MM.1S (cell line): ENCODE measurements around the gene DIP2C.

Source experiments
- DNase-seq: peaks from one replicate; pipeline ENCODE4 v3.0.0-alpha.2; 2015
- H2AFZ ChIP-seq: fragments of 300-600 bp; sonication (generic); 2 replicates; pipeline ENCODE4 v1.6.0; 2016; ENCODE audit warnings: antibody characterized with exemption, low read length
- H3F3A ChIP-seq: fragments of 300-600 bp; sonication (generic); 2 replicates; pipeline ENCODE4 v1.6.1; 2016; ENCODE audit warnings: mild to moderate bottlenecking, antibody characterized with exemption, low read length, moderate library complexity, mixed read lengths; ENCODE audit not compliant: insufficient read depth
- H3K27ac ChIP-seq: fragments of 300-600 bp; sonication (generic); 2 replicates; pipeline ENCODE4 v1.5.1; 2016; ENCODE audit warnings: mild to moderate bottlenecking, low read length
- H3K27me3 ChIP-seq: fragments of 300-600 bp; sonication (generic); replicated peaks from 2 replicates; pipeline ENCODE4 v1.6.0; 2016; ENCODE audit warnings: low read length; ENCODE audit not compliant: insufficient read depth
- H3K36me3 ChIP-seq: fragments of 300-600 bp; sonication (generic); replicated peaks from 2 replicates; pipeline ENCODE4 v1.6.1; 2016; ENCODE audit warnings: mild to moderate bottlenecking, low read length, mixed read lengths; ENCODE audit not compliant: insufficient read depth
- H3K4me1 ChIP-seq: fragments of 300-600 bp; sonication (generic); 2 replicates; pipeline ENCODE4 v1.6.1; 2016; ENCODE audit warnings: low read length, mixed read lengths
- H3K4me2 ChIP-seq: fragments of 300-600 bp; sonication (generic); 2 replicates; pipeline ENCODE4 v1.6.0; 2016; ENCODE audit warnings: low read depth, low read length
- H3K4me3 ChIP-seq: fragments of 300-600 bp; sonication (generic); 2 replicates; pipeline ENCODE4 v1.5.1; 2016; ENCODE audit warnings: low read length, mixed read lengths
- H3K79me2 ChIP-seq: fragments of 300-600 bp; sonication (generic); 2 replicates; pipeline ENCODE4 v1.6.1; 2016; ENCODE audit warnings: mixed run types, low read length, mixed read lengths
- H3K9ac ChIP-seq: fragments of 300-600 bp; sonication (generic); 2 replicates; pipeline ENCODE4 v1.6.1; 2016; ENCODE audit warnings: low read length, mixed read lengths
- H3K9me2 ChIP-seq: fragments of 300-600 bp; sonication (generic); replicated peaks from 2 replicates; pipeline ENCODE4 v1.6.1; 2016; ENCODE audit warnings: mild to moderate bottlenecking, low read length, mixed read lengths; ENCODE audit not compliant: insufficient read depth
- H3K9me3 ChIP-seq: fragments of 300-600 bp; sonication (generic); replicated peaks from 2 replicates; pipeline ENCODE4 v1.6.1; 2016; ENCODE audit warnings: mild to moderate bottlenecking, low read length, mixed read lengths; ENCODE audit not compliant: insufficient read depth
- H4K20me1 ChIP-seq: fragments of 300-600 bp; sonication (generic); 2 replicates; pipeline ENCODE4 v1.6.1; 2016; ENCODE audit warnings: mild to moderate bottlenecking, low read length, moderate library complexity, mixed read lengths; ENCODE audit not compliant: insufficient read depth
- EZH2 ChIP-seq: fragments of 300-600 bp; sonication (generic); optimal IDR thresholded peaks from 2 replicates; pipeline ENCODE3; 2017; ENCODE audit warnings: low read depth, mild to moderate bottlenecking, antibody characterized with exemption, low read length, mixed read lengths
- EZH2phosphoT487 ChIP-seq: fragments of 300-600 bp; sonication (generic); IDR thresholded peaks from 2 replicates; pipeline ENCODE4 v1.6.1; 2018; ENCODE audit warnings: antibody characterized with exemption, low read length
- TF ChIP-seq, protein P1 (sequence below): fragments of 300-600 bp; sonication (generic); IDR thresholded peaks from 2 replicates; pipeline ENCODE4 v1.5.1; 2016; ENCODE audit warnings: antibody characterized with exemption, low read length, mixed read lengths

The DIP2C gene

GRCh38 chr10:604716-605631 lies 84.5 kb downstream of the DIP2C start:
- TF ChIP-seq, protein P1, sequence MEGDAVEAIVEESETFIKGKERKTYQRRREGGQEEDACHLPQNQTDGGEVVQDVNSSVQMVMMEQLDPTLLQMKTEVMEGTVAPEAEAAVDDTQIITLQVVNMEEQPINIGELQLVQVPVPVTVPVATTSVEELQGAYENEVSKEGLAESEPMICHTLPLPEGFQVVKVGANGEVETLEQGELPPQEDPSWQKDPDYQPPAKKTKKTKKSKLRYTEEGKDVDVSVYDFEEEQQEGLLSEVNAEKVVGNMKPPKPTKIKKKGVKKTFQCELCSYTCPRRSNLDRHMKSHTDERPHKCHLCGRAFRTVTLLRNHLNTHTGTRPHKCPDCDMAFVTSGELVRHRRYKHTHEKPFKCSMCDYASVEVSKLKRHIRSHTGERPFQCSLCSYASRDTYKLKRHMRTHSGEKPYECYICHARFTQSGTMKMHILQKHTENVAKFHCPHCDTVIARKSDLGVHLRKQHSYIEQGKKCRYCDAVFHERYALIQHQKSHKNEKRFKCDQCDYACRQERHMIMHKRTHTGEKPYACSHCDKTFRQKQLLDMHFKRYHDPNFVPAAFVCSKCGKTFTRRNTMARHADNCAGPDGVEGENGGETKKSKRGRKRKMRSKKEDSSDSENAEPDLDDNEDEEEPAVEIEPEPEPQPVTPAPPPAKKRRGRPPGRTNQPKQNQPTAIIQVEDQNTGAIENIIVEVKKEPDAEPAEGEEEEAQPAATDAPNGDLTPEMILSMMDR, result no peak
- no peak for TF ChIP-seq EZH2
- no peak for TF ChIP-seq EZH2phosphoT487
- H2AFZ ChIP-seq, result no peak overlapping the region
- H3K4me2 ChIP-seq, result no peak overlapping the region
- H3K36me3 ChIP-seq, result no peaks in the 10 kb centered on the region
- no peaks in the 10 kb centered on the region for H3K27me3 ChIP-seq
- no peaks in the 10 kb centered on the region for H3F3A ChIP-seq
- H3K9me3 ChIP-seq, result no peaks in the 10 kb centered on the region
- no peak overlapping the region for H3K9ac ChIP-seq
- no peaks in the 10 kb centered on the region for H3K4me1 ChIP-seq
- H3K79me2 ChIP-seq, result no peaks in the 10 kb centered on the region
- no peaks in the 10 kb centered on the region for H3K9me2 ChIP-seq
- no peak overlapping the region for H3K4me3 ChIP-seq
- no peak for DNase-seq
- H4K20me1 ChIP-seq, result no peaks in the 10 kb centered on the region
- H3K27ac ChIP-seq, result no peak overlapping the region

GRCh38 chr10:603745-604144 lies 85.7 kb downstream of the DIP2C start:
- Histone ChIP-seq H3K4me1 (no peaks in the 10 kb centered on the region), H3K4me2 (no peak overlapping the region), H3K9me2 (no peaks in the 10 kb centered on the region), H3K27me3 (no peaks in the 10 kb centered on the region), H3K27ac (no peak overlapping the region), H3K4me3 (no peak overlapping the region), H4K20me1 (no peaks in the 10 kb centered on the region), H3K36me3 (no peaks in the 10 kb centered on the region), H3F3A (no peaks in the 10 kb centered on the region), H3K79me2 (no peaks in the 10 kb centered on the region), H3K9ac (no peak overlapping the region), H2AFZ (no peak overlapping the region), H3K9me3 (no peaks in the 10 kb centered on the region)
- no peak for TF ChIP-seq EZH2phosphoT487
- TF ChIP-seq, protein P1, result no peak
- no peak for TF ChIP-seq EZH2
- no peak for DNase-seq

DNA sequence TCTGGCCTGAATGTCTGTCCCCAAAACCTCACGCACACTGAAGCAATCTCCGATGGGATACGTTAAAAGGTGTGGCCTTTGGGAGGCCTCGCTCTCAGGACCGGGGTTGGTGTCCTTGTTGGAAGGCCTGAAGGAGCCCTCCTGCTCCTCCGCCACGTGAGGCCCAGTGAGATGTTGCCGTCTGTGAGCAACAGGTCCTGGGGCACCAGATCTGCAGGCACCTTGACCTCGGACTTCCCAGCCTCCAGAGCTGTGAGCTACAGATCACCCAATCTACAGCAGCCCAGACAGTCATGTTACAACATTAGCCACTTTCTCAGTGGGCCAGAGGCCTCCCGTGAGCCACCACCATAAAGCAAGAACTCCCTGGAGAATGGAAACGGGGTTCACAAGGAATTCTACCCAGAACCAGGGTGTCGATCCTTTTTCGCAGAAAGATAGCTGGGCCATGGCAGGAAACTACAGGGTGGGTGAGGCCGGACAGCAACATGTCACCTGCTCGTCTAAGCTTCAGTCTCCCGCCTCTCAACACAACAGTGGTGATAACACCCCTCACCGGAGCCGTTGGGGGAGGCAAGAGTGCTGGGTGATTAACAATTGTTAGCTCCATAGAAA lies 87.0 kb downstream of the DIP2C start:
- H3K4me2 ChIP-seq, result no peak overlapping the region
- TF ChIP-seq EZH2 (no peak), EZH2phosphoT487 (no peak)
- TF ChIP-seq, protein P1, result no peak
- no peaks in the 10 kb centered on the region for H3K27me3 ChIP-seq
- DNase-seq, result no peak
- no peaks in the 10 kb centered on the region for H4K20me1 ChIP-seq
- no peak overlapping the region for H3K9ac ChIP-seq
- no peak overlapping the region for H2AFZ ChIP-seq
- H3F3A ChIP-seq, result no peaks in the 10 kb centered on the region
- H3K36me3 ChIP-seq, result no peaks in the 10 kb centered on the region
- H3K4me3 ChIP-seq, result no peak overlapping the region
- H3K9me3 ChIP-seq, result no peaks in the 10 kb centered on the region
- H3K9me2 ChIP-seq, result no peaks in the 10 kb centered on the region
- no peaks in the 10 kb centered on the region for H3K4me1 ChIP-seq
- no peak overlapping the region for H3K27ac ChIP-seq
- no peaks in the 10 kb centered on the region for H3K79me2 ChIP-seq
